Keratinocyte (primary cell): Measurements from ENCODE around the gene C20orf141. TPM values are rescaled to one million over a fixed set of nuclear protein-coding genes. Genes with fewer than 3 reads are reported as not detected.

ENCODE experiments used
- DNase-seq: peaks from one replicate; pipeline ENCODE4 v3.0.0-alpha.2; 2011; ENCODE audit warnings: low read depth, missing footprints, low spot score
- FAIRE-seq: peaks from 2 replicates; lab custom pipeline; 2011; peaks lifted over from hg19 to GRCh38; lab: Jason Lieb, UNC
- H2AFZ ChIP-seq: 2 replicates; pipeline ENCODE4 v1.6.0; 2012; ENCODE audit warnings: low read length, control low read depth, inconsistent platforms; ENCODE audit not compliant: control insufficient read depth
- H3K27ac ChIP-seq: 2 replicates; pipeline ENCODE4 v1.5.1; 2011; ENCODE audit warnings: low read length; ENCODE audit not compliant: control insufficient read depth, insufficient read depth
- H3K27me3 ChIP-seq: 3 replicates; pipeline ENCODE4 v1.6.0; 2011; ENCODE audit warnings: low read length; ENCODE audit not compliant: control insufficient read depth, insufficient read depth; ENCODE audit errors: extremely low read depth
- H3K36me3 ChIP-seq, 2 experiments: 2 replicates in 1 of 2; 3 replicates in 1 of 2; pipeline ENCODE4 v1.5.1; 2011; ENCODE audit warnings: low read length in 2 of 2, mild to moderate bottlenecking in 1 of 2; ENCODE audit not compliant: control insufficient read depth in 2 of 2, insufficient read depth in 2 of 2; ENCODE audit errors: extremely low read depth in 1 of 2
- H3K4me1 ChIP-seq: 3 replicates; pipeline ENCODE4 v1.5.1; 2011; ENCODE audit warnings: low read length; ENCODE audit not compliant: control insufficient read depth, insufficient read depth; ENCODE audit errors: extremely low read depth
- H3K4me2 ChIP-seq: 3 replicates; pipeline ENCODE4 v1.6.0; 2011; ENCODE audit warnings: low read depth, low read length; ENCODE audit not compliant: control insufficient read depth, insufficient read depth; ENCODE audit errors: extremely low read depth
- H3K4me3 ChIP-seq, 3 experiments: fragments of 200-600 bp in 1 of 3; sonication (generic) in 1 of 3; 2 replicates in 2 of 3; 3 replicates in 1 of 3; pipeline ENCODE4 v1.5.1; 2011 to 2016; ENCODE audit warnings: low read length in 3 of 3, mild to moderate bottlenecking in 3 of 3, control low read depth in 2 of 3, inconsistent platforms in 1 of 3, low read depth in 1 of 3, mixed read lengths in 1 of 3, mixed run types in 1 of 3, moderate library complexity in 1 of 3; ENCODE audit not compliant: control insufficient read depth in 2 of 3, insufficient read depth in 2 of 3; ENCODE audit errors: extremely low read depth in 1 of 3
- H3K79me2 ChIP-seq: 2 replicates; pipeline ENCODE4 v1.6.0; 2012; ENCODE audit warnings: low read length; ENCODE audit not compliant: control insufficient read depth, insufficient read depth
- H3K9ac ChIP-seq: 3 replicates; pipeline ENCODE4 v1.6.0; 2011; ENCODE audit warnings: low read length; ENCODE audit not compliant: control insufficient read depth, insufficient read depth; ENCODE audit errors: extremely low read depth
- H3K9me1 ChIP-seq: 3 replicates; pipeline ENCODE4 v1.6.0; 2011; ENCODE audit warnings: low read length; ENCODE audit not compliant: control insufficient read depth, insufficient read depth; ENCODE audit errors: extremely low read depth
- H3K9me3 ChIP-seq: 2 replicates; pipeline ENCODE4 v1.5.1; 2012; ENCODE audit warnings: low read depth, low read length; ENCODE audit not compliant: control insufficient read depth
- H4K20me1 ChIP-seq: 3 replicates; pipeline ENCODE4 v1.6.0; 2011; ENCODE audit warnings: low read length; ENCODE audit not compliant: control insufficient read depth, insufficient read depth; ENCODE audit errors: extremely low read depth
- EZH2 ChIP-seq: IDR thresholded peaks from one replicate; pipeline ENCODE4 v1.6.1; 2012; ENCODE audit warnings: inconsistent platforms, mild to moderate bottlenecking, low read length, moderate library complexity
- dilution Hi-C: fragments of 300-500 bp; cut with MboI; formaldehyde crosslinking; loops from one replicate; pipeline ENCODE4 v1.7.0; 2020; ENCODE audit warnings: low sequenced_read_pairs; ENCODE audit not compliant: extremely low pct_ligation_motif_present
- polyA plus RNA-seq, 5 experiments: library from polyadenylated mRNA; depleted of rRNA in 3 of 5; stranded (reverse) in 3 of 5; stranded (forward) in 1 of 5; unstranded in 1 of 5; fragments of >200 nt; gene quantifications; 1 replicate in 1 of 5; 2 replicates in 3 of 5; 3 replicates in 1 of 5; pipeline versions ENCODE4 v1.2.1 to v1.2.3, GENCODE V29; 2011 to 2012; ENCODE audit warnings: missing spikeins in 2 of 5, low read depth in 1 of 5, low replicate concordance in 1 of 5
- TF ChIP-seq, protein P1 (sequence below), 3 experiments: IDR thresholded peaks in 1 of 3; conservative IDR thresholded peaks in 1 of 3; optimal IDR thresholded peaks in 1 of 3; 2 replicates in 2 of 3; 3 replicates in 1 of 3; pipeline versions ENCODE3 to v1.5.1; 2011; ENCODE audit warnings: low read length in 3 of 3, mild to moderate bottlenecking in 3 of 3, moderate library complexity in 2 of 3, control low read depth in 1 of 3, inconsistent platforms in 1 of 3; ENCODE audit not compliant: insufficient read depth in 2 of 3; ENCODE audit errors: extremely low read depth in 1 of 3

Gene C20orf141
- polyA plus RNA-seq, 1 donor (not counting 4 experiments of a cell fraction or from before 2014, with no cell fraction given), result not detected

DNA sequence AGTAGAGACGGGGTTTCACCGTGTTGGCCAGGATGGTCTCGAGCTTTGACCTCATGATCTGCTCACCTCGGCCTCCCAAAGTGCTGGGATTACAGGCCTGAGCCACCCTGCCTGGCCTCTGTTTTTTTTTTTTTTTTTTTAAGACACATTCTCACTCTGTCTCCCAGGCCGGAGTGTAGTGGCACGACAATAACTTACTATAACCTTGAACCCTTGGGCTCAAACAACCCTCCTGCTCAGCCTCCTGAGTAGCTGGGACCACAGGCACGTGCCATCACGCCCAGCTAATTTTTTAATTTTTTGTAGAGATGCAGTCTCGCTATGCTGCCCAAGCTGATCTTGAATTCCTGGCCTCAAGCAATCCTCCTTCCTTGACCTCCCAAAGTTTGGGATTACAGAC, 41.0 kb upstream of the C20orf141 start:
- H4K20me1 ChIP-seq, result peaks cover 6% of the 10 kb centered on the region
- TF ChIP-seq EZH2, result no peak
- TF ChIP-seq, protein P1, sequence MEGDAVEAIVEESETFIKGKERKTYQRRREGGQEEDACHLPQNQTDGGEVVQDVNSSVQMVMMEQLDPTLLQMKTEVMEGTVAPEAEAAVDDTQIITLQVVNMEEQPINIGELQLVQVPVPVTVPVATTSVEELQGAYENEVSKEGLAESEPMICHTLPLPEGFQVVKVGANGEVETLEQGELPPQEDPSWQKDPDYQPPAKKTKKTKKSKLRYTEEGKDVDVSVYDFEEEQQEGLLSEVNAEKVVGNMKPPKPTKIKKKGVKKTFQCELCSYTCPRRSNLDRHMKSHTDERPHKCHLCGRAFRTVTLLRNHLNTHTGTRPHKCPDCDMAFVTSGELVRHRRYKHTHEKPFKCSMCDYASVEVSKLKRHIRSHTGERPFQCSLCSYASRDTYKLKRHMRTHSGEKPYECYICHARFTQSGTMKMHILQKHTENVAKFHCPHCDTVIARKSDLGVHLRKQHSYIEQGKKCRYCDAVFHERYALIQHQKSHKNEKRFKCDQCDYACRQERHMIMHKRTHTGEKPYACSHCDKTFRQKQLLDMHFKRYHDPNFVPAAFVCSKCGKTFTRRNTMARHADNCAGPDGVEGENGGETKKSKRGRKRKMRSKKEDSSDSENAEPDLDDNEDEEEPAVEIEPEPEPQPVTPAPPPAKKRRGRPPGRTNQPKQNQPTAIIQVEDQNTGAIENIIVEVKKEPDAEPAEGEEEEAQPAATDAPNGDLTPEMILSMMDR (optimal IDR thresholded peaks at IDR 0.05 in 1 of 3, IDR thresholded peaks at IDR 0.05 in 1 of 3, conservative IDR thresholded peaks at IDR 0.05 in 1 of 3; ENCODE audit: extremely low read depth in 1 of 3, insufficient read depth in 2 of 3, low read length in 3 of 3), result no peak
- no peaks in the 10 kb centered on the region for H3K9me1 ChIP-seq
- no peaks in the 10 kb centered on the region for H3K9me3 ChIP-seq
- H2AFZ ChIP-seq, result no peak overlapping the region
- no peak overlapping the region for H3K27ac ChIP-seq
- H3K4me1 ChIP-seq, result no peaks in the 10 kb centered on the region
- H3K9ac ChIP-seq, result no peak overlapping the region
- no peaks in the 10 kb centered on the region for H3K36me3 ChIP-seq
- H3K27me3 ChIP-seq, result peaks cover 23% of the 10 kb centered on the region
- dilution Hi-C loops, result no loop called here
- FAIRE-seq, result no peak
- H3K79me2 ChIP-seq, result no peaks in the 10 kb centered on the region
- no peak overlapping the region for H3K4me3 ChIP-seq
- no peak for DNase-seq
- H3K4me2 ChIP-seq, result no peak overlapping the region

DNA sequence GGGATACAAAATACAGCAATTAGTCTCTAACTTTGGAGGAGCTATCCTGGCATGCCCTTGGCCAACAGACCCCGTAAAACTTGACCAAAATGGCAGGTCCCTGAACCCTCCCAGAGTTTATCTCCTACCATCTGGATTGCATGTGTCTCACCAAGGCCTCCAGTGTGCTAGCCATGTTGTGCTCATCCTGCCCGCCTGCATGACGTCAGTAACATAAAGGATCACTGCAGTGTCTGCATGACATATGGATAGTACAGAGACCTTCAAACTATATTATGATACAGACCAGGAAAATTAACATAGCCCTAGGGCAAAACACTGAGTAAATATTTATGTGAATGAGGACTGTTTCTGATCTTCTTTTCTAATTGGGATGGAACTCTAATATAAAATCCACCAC, 39.6 kb upstream of the C20orf141 start:
- H3K27ac ChIP-seq, result no peak overlapping the region
- peaks cover 9% of the 10 kb centered on the region for H3K27me3 ChIP-seq
- H2AFZ ChIP-seq, result no peak overlapping the region
- H4K20me1 ChIP-seq, result no peaks in the 10 kb centered on the region
- H3K9me1 ChIP-seq, result no peaks in the 10 kb centered on the region
- no peak for FAIRE-seq
- H3K79me2 ChIP-seq, result no peaks in the 10 kb centered on the region
- no peaks in the 10 kb centered on the region for H3K36me3 ChIP-seq
- no peak overlapping the region for H3K9ac ChIP-seq
- no peaks in the 10 kb centered on the region for H3K4me1 ChIP-seq
- dilution Hi-C loops, result no loop called here
- no peak for TF ChIP-seq EZH2
- TF ChIP-seq, protein P1 (optimal IDR thresholded peaks at IDR 0.05 in 1 of 3, IDR thresholded peaks at IDR 0.05 in 1 of 3, conservative IDR thresholded peaks at IDR 0.05 in 1 of 3; ENCODE audit: extremely low read depth in 1 of 3, insufficient read depth in 2 of 3, low read length in 3 of 3), result no peak
- H3K4me2 ChIP-seq, result no peak overlapping the region
- no peak overlapping the region for H3K4me3 ChIP-seq
- no peak for DNase-seq
- H3K9me3 ChIP-seq, result no peaks in the 10 kb centered on the region
